WTC11 (cell line): Measurements from ENCODE around the gene C14orf93. TPM values are rescaled to one million over a fixed set of nuclear protein-coding genes. Genes with fewer than 3 reads are reported as not detected.

ENCODE experiments used
- ATAC-seq: fragments of 200-7000 bp; cut with Tn5 transposase; 2 replicates; pipeline ENCODE4 v1.10.0; 2021; ENCODE audit warnings: mild to moderate bottlenecking, moderate library complexity
- CTCF ChIA-PET: fragments of 300-600 bp; sonication (Branson Sonifier 250); formaldehyde crosslinking; loops from one replicate; lab custom pipeline; 2021; ENCODE audit warnings: antibody characterized with exemption; lab: Charles Lee
- POLR2A ChIA-PET: fragments of 350-600 bp; sonication (Branson Sonifier 250); formaldehyde crosslinking; loops from one replicate; lab custom pipeline; 2021; ENCODE audit warnings: antibody characterized with exemption; lab: Charles Lee
- DNase-seq: peaks from one replicate; pipeline ENCODE4 v3.0.0; 2021; ENCODE audit warnings: low spot score
- H3K27ac Mint-ChIP-seq: 2 replicates; pipeline ENCODE4 v1.8.0; 2021; ENCODE audit warnings: mixed read lengths
- H3K27me3 Mint-ChIP-seq: 2 replicates; pipeline ENCODE4 v1.8.0; 2021; ENCODE audit warnings: low read depth, mild to moderate bottlenecking, moderate library complexity, mixed read lengths
- H3K36me3 Mint-ChIP-seq: 2 replicates; pipeline ENCODE4 v1.8.0; 2021; ENCODE audit warnings: mixed read lengths
- H3K4me1 Mint-ChIP-seq: 2 replicates; pipeline ENCODE4 v1.8.0; 2022; ENCODE audit warnings: mixed read lengths
- H3K4me3 Mint-ChIP-seq: 2 replicates; pipeline ENCODE4 v1.8.0; 2021; ENCODE audit warnings: mild to moderate bottlenecking, moderate library complexity, mixed read lengths
- H3K9me3 Mint-ChIP-seq: 2 replicates; pipeline ENCODE4 v1.8.0; 2021; ENCODE audit warnings: mixed read lengths
- ATF3 ChIP-seq: sonication (generic); formaldehyde crosslinking; conservative IDR thresholded peaks from 2 replicates; pipeline ENCODE4 v1.8.1; 2022; ENCODE audit warnings: mild to moderate bottlenecking, missing genetic modification reagents
- ATF6 ChIP-seq: sonication (generic); formaldehyde crosslinking; IDR thresholded peaks from 2 replicates; pipeline ENCODE4 v1.8.1; 2023; ENCODE audit warnings: mild to moderate bottlenecking, missing genetic modification reagents
- CDX4 ChIP-seq: fragments of 250-450 bp; sonication (Bioruptor Pico); IDR thresholded peaks from 2 replicates; pipeline ENCODE4 v1.9.0; 2021; ENCODE audit warnings: moderate library complexity, mild to moderate bottlenecking, inconsistent platforms, borderline replicate concordance
- CTCF ChIP-seq: fragments of 200-600 bp; IDR thresholded peaks from 2 replicates; pipeline ENCODE4 v1.8.0; 2022; ENCODE audit warnings: antibody characterized with exemption
- FOXK1 ChIP-seq: sonication (generic); formaldehyde crosslinking; IDR thresholded peaks from 2 replicates; pipeline ENCODE4 v1.8.0; 2022; ENCODE audit warnings: mild to moderate bottlenecking, moderate library complexity, missing genetic modification reagents
- FOXP1 ChIP-seq: sonication (generic); formaldehyde crosslinking; IDR thresholded peaks from 2 replicates; pipeline ENCODE4 v1.8.0; 2022; ENCODE audit warnings: missing genetic modification reagents, mild to moderate bottlenecking, moderate library complexity, borderline replicate concordance
- IRF2 ChIP-seq: sonication (generic); formaldehyde crosslinking; IDR thresholded peaks from 2 replicates; pipeline ENCODE4 v1.8.0; 2022; ENCODE audit warnings: low read depth, missing genetic modification reagents, borderline replicate concordance
- MAX ChIP-seq: sonication (generic); formaldehyde crosslinking; IDR thresholded peaks from 2 replicates; pipeline ENCODE4 v1.8.0; 2022; ENCODE audit warnings: mild to moderate bottlenecking, missing genetic modification reagents
- MLX ChIP-seq: sonication (generic); formaldehyde crosslinking; IDR thresholded peaks from 2 replicates; pipeline ENCODE4 v1.8.1; 2023; ENCODE audit warnings: mild to moderate bottlenecking, missing genetic modification reagents, moderate library complexity
- NFE2L1 ChIP-seq: sonication (generic); formaldehyde crosslinking; IDR thresholded peaks from 2 replicates; pipeline ENCODE4 v1.8.1; 2023; ENCODE audit warnings: missing genetic modification reagents
- NR3C1 ChIP-seq: sonication (generic); formaldehyde crosslinking; conservative IDR thresholded peaks from 2 replicates; pipeline ENCODE4 v1.8.1; 2023; ENCODE audit warnings: low read depth, mild to moderate bottlenecking, missing genetic modification reagents
- PREB ChIP-seq: sonication (generic); formaldehyde crosslinking; IDR thresholded peaks from 2 replicates; pipeline ENCODE4 v1.8.1; 2022; ENCODE audit warnings: mild to moderate bottlenecking, missing genetic modification reagents, moderate library complexity, borderline replicate concordance
- PRRX2 ChIP-seq: fragments of 250-450 bp; sonication (Bioruptor Pico); IDR thresholded peaks from 2 replicates; pipeline ENCODE4 v1.8.0; 2021; ENCODE audit warnings: mild to moderate bottlenecking
- RORB ChIP-seq: fragments of 250-450 bp; sonication (Bioruptor Pico); IDR thresholded peaks from 2 replicates; pipeline ENCODE4 v1.9.0; 2021; ENCODE audit warnings: mild to moderate bottlenecking
- SMAD3 ChIP-seq: sonication (generic); formaldehyde crosslinking; IDR thresholded peaks from 2 replicates; pipeline ENCODE4 v1.8.0; 2022; ENCODE audit warnings: missing genetic modification reagents, mild to moderate bottlenecking, borderline replicate concordance
- SMAD4 ChIP-seq: sonication (generic); formaldehyde crosslinking; IDR thresholded peaks from 2 replicates; pipeline ENCODE4 v1.8.0; 2022; ENCODE audit warnings: mild to moderate bottlenecking, missing genetic modification reagents
- TEAD4 ChIP-seq: sonication (generic); formaldehyde crosslinking; IDR thresholded peaks from 2 replicates; pipeline ENCODE4 v1.8.0; 2022; ENCODE audit warnings: mild to moderate bottlenecking, missing genetic modification reagents
- TP53 ChIP-seq: sonication (generic); formaldehyde crosslinking; IDR thresholded peaks from 2 replicates; pipeline ENCODE4 v1.8.1; 2023; ENCODE audit warnings: mild to moderate bottlenecking, missing genetic modification reagents
- USF1 ChIP-seq: sonication (generic); formaldehyde crosslinking; IDR thresholded peaks from 2 replicates; pipeline ENCODE4 v1.8.0; 2022; ENCODE audit warnings: mild to moderate bottlenecking, missing genetic modification reagents
- ZNF423 ChIP-seq: fragments of 250-450 bp; sonication (Bioruptor Pico); IDR thresholded peaks from 2 replicates; pipeline ENCODE4 v2.1.2; 2022; ENCODE audit warnings: mild to moderate bottlenecking, moderate library complexity
- total RNA-seq: library from RNA; stranded (reverse); gene quantifications from 3 replicates; pipeline ENCODE4 v1.2.3, GENCODE V29; 2021

Gene C14orf93
- total RNA-seq, 1 experiment from 2014 or later: 8.1 TPM

- TF ChIP-seq MAX (CRISPR knock-in tag): no peak
- TF ChIP-seq USF1 (CRISPR knock-in tag): no peak
- TF ChIP-seq PREB (CRISPR knock-in tag): no peak
- TF ChIP-seq SMAD4 (CRISPR knock-in tag): no peak
- no peak for TF ChIP-seq CTCF
- TF ChIP-seq RORB (CRISPR knock-in tag): no peak
- TF ChIP-seq TP53 (CRISPR knock-in tag): no peak
- no peak for TF ChIP-seq TEAD4 (CRISPR knock-in tag)
- no peak for TF ChIP-seq SMAD3 (CRISPR knock-in tag)
- TF ChIP-seq ATF6 (CRISPR knock-in tag): no peak
- TF ChIP-seq ATF3 (CRISPR knock-in tag): no peak
- TF ChIP-seq FOXK1 (CRISPR knock-in tag): no peak
- no peak for TF ChIP-seq PRRX2 (CRISPR knock-in tag)
- no peak for TF ChIP-seq FOXP1 (CRISPR knock-in tag)
These were observed 12.1 kb downstream of the C14orf93 start (continued) for GRCh38 chr14:22997676-22998323.

GRCh38 chr14:22996768-22997654 lies 12.9 kb downstream of the C14orf93 start:
- H3K4me3 Mint-ChIP-seq: no peak overlapping the region
- no peaks in the 10 kb centered on the region for H3K9me3 Mint-ChIP-seq
- no peaks in the 10 kb centered on the region; the same call in 1 of the 2 replicates for H3K27me3 Mint-ChIP-seq
- no peaks in the 10 kb centered on the region for H3K36me3 Mint-ChIP-seq
- no peak for TF ChIP-seq MLX (CRISPR knock-in tag)
- no peak for TF ChIP-seq CDX4
- no peak for TF ChIP-seq ZNF423 (CRISPR knock-in tag)
- no peak for TF ChIP-seq NFE2L1 (CRISPR knock-in tag)
- no peak for TF ChIP-seq IRF2 (CRISPR knock-in tag)
- TF ChIP-seq SMAD3 (CRISPR knock-in tag): no peak
- no peak for TF ChIP-seq NR3C1 (CRISPR knock-in tag)
- no peak overlapping the region for H3K27ac Mint-ChIP-seq
- no peak for DNase-seq
- ChIA-PET CTCF (interaction anchor here (0.7 to 7.8 kb wide), 10 partner anchors 10 to 72 kb away, joined by 3 to 159 read pairs (median 22); partner anchors contain the start of genes CDH24 and HAUS4), POLR2A (interaction anchor here (0.6 to 1.0 kb wide), 3 partner anchors 10 to 141 kb away, joined by 3 to 5 read pairs (median 3); no protein-coding TSS in a partner anchor)
- no peak for ATAC-seq
- peaks cover 5% of the 10 kb centered on the region for H3K4me1 Mint-ChIP-seq
